Neural cell (in vitro differentiated cells): ENCODE measurements around the gene CILP. TPM values are rescaled to one million over a fixed set of nuclear protein-coding genes. Genes with fewer than 3 reads are reported as not detected.
"Not testable (repeated sequence)": the region's sequence is repeated elsewhere in the genome, so short reads cannot be mapped to it uniquely, and the experiment has no call there.

Experiments
- H2AFZ ChIP-seq: fragments of 200-600, 300-800 bp; sonication (generic), shearing (Covaris generic); 2 replicates; pipeline ENCODE4 v1.6.0; 2014; ENCODE audit warnings: low read depth, mild to moderate bottlenecking, antibody characterized with exemption, low read length, moderate library complexity
- H3F3A ChIP-seq: fragments of 200-600 bp; shearing (Covaris generic); 2 replicates; pipeline ENCODE4 v1.6.1; 2016; ENCODE audit warnings: mild to moderate bottlenecking, moderate library complexity, mixed read lengths, antibody characterized with exemption, low read length; ENCODE audit not compliant: insufficient read depth, poor library complexity, severe bottlenecking
- H3K27ac ChIP-seq: fragments of 200-600, 300-800 bp; sonication (generic), shearing (Covaris generic); 2 replicates; pipeline ENCODE4 v1.5.1; 2014; ENCODE audit warnings: mild to moderate bottlenecking, low read length, moderate library complexity
- H3K27me3 ChIP-seq: fragments of 300-800, 200-600 bp; sonication (generic), shearing (Covaris generic); 2 replicates; pipeline ENCODE4 v1.6.0; 2014; ENCODE audit warnings: mild to moderate bottlenecking, low read depth, low read length, moderate library complexity; ENCODE audit not compliant: insufficient read depth
- H3K36me3 ChIP-seq: fragments of 300-800, 200-600 bp; sonication (generic), shearing (Covaris generic); 2 replicates; pipeline ENCODE4 v1.5.1; 2014; ENCODE audit warnings: mild to moderate bottlenecking, antibody characterized with exemption, low read length, moderate library complexity; ENCODE audit not compliant: insufficient read depth
- H3K4me2 ChIP-seq: fragments of 300-800, 200-600 bp; sonication (generic), shearing (Covaris generic); 2 replicates; pipeline ENCODE4 v1.6.0; 2014; ENCODE audit warnings: mild to moderate bottlenecking, low read length
- H3K4me3 ChIP-seq: fragments of 300-800, 200-600 bp; sonication (generic), shearing (Covaris generic); 2 replicates; pipeline ENCODE4 v1.5.1; 2014; ENCODE audit warnings: mild to moderate bottlenecking, low read length, moderate library complexity
- H3K79me2 ChIP-seq: fragments of 200-600 bp; shearing (Covaris generic); replicated peaks from 2 replicates; pipeline ENCODE4 v1.6.0; 2014; ENCODE audit warnings: mild to moderate bottlenecking, low read length, moderate library complexity; ENCODE audit not compliant: insufficient read depth
- H3K9ac ChIP-seq: fragments of 300-800, 200-600 bp; sonication (generic), shearing (Covaris generic); 2 replicates; pipeline ENCODE4 v1.6.1; 2016; ENCODE audit warnings: mild to moderate bottlenecking, low read length, mixed read lengths
- H3K9me2 ChIP-seq: fragments of 200-600 bp; shearing (Covaris generic); 2 replicates; pipeline ENCODE4 v1.6.1; 2016; ENCODE audit warnings: mild to moderate bottlenecking, low read length, mixed read lengths; ENCODE audit not compliant: insufficient read depth
- H3K9me3 ChIP-seq: fragments of 200-600, 300-800 bp; sonication (generic), shearing (Covaris generic); 2 replicates; pipeline ENCODE4 v1.6.1; 2016; ENCODE audit warnings: mild to moderate bottlenecking, mixed run types, low read length, moderate library complexity, mixed read lengths
- H4K20me1 ChIP-seq: fragments of 200-600 bp; shearing (Covaris generic); 2 replicates; pipeline ENCODE4 v1.6.1; 2016; ENCODE audit warnings: mild to moderate bottlenecking, mixed run types; ENCODE audit not compliant: insufficient read depth
- EP300 ChIP-seq: fragments of 450-650 bp; conservative IDR thresholded peaks from 2 replicates; pipeline ENCODE4 v1.6.1; 2014; ENCODE audit warnings: antibody characterized with exemption, mild to moderate bottlenecking, moderate library complexity; ENCODE audit not compliant: poor library complexity, severe bottlenecking
- EZH2 ChIP-seq: fragments of 200-600, 300-800 bp; shearing (Covaris generic), sonication (generic); IDR thresholded peaks from 2 replicates; pipeline ENCODE4 v1.6.1; 2014; ENCODE audit warnings: antibody characterized with exemption, low read length, borderline replicate concordance, mild to moderate bottlenecking; ENCODE audit not compliant: insufficient read depth, poor library complexity, severe bottlenecking
- MXI1 ChIP-seq: fragments of 450-650 bp; conservative IDR thresholded peaks from 2 replicates; pipeline ENCODE4 v1.6.1; 2014; ENCODE audit warnings: antibody characterized with exemption, mild to moderate bottlenecking; ENCODE audit not compliant: poor library complexity, severe bottlenecking
- POLR2AphosphoS5 ChIP-seq: IDR thresholded peaks from 2 replicates; pipeline ENCODE4 v1.6.1; 2012
- RAD21 ChIP-seq: fragments of 450-650 bp; conservative IDR thresholded peaks from 2 replicates; pipeline ENCODE4 v1.6.1; 2014; ENCODE audit warnings: antibody characterized with exemption, mild to moderate bottlenecking, moderate library complexity
- SMC3 ChIP-seq: fragments of 450-650 bp; conservative IDR thresholded peaks from 2 replicates; pipeline ENCODE4 v1.6.1; 2014; ENCODE audit warnings: antibody characterized with exemption, mild to moderate bottlenecking, moderate library complexity; ENCODE audit not compliant: poor library complexity
- TAF1 ChIP-seq: IDR thresholded peaks from 2 replicates; pipeline ENCODE4 v1.6.1; 2012; ENCODE audit warnings: low read depth
- polyA plus RNA-seq: library from polyadenylated mRNA; depleted of rRNA; stranded (reverse); fragments of >200 nt; gene quantifications from 2 replicates; pipeline ENCODE4 v1.2.3, GENCODE V29; 2014
- TF ChIP-seq, protein P1 (sequence below): fragments of 450-650 bp; IDR thresholded peaks from 2 replicates; pipeline ENCODE4 v1.5.1; 2014; ENCODE audit warnings: antibody characterized with exemption, mild to moderate bottlenecking, moderate library complexity; ENCODE audit not compliant: poor library complexity, severe bottlenecking
- TF ChIP-seq, protein P2 (sequence below): IDR thresholded peaks from 2 replicates; pipeline ENCODE4 v1.6.1; 2012; ENCODE audit warnings: borderline replicate concordance

The CILP gene
- polyA plus RNA-seq, 1 donor from 2014 or later, result 1.4 TPM

GRCh38 chr15:65231306-65231705 lies 20.0 kb upstream of the CILP start:
- Histone ChIP-seq H3K79me2 (no peaks in the 10 kb centered on the region), H3K27me3 (no peaks in the 10 kb centered on the region), H3K4me2 (no peak overlapping the region), H3K36me3 (no peaks in the 10 kb centered on the region), H4K20me1 (no peaks in the 10 kb centered on the region), H3K4me3 (no peak overlapping the region), H2AFZ (no peak overlapping the region), H3K27ac (no peak overlapping the region), H3K9me3 (no peaks in the 10 kb centered on the region), H3K9ac (no peak overlapping the region), H3K9me2 (no peaks in the 10 kb centered on the region), H3F3A (no peaks in the 10 kb centered on the region)
- no peak for TF ChIP-seq EZH2
- no peak for TF ChIP-seq MXI1
- TF ChIP-seq, protein P1, sequence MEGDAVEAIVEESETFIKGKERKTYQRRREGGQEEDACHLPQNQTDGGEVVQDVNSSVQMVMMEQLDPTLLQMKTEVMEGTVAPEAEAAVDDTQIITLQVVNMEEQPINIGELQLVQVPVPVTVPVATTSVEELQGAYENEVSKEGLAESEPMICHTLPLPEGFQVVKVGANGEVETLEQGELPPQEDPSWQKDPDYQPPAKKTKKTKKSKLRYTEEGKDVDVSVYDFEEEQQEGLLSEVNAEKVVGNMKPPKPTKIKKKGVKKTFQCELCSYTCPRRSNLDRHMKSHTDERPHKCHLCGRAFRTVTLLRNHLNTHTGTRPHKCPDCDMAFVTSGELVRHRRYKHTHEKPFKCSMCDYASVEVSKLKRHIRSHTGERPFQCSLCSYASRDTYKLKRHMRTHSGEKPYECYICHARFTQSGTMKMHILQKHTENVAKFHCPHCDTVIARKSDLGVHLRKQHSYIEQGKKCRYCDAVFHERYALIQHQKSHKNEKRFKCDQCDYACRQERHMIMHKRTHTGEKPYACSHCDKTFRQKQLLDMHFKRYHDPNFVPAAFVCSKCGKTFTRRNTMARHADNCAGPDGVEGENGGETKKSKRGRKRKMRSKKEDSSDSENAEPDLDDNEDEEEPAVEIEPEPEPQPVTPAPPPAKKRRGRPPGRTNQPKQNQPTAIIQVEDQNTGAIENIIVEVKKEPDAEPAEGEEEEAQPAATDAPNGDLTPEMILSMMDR, result no peak
- TF ChIP-seq TAF1, result no peak
- TF ChIP-seq, protein P2, sequence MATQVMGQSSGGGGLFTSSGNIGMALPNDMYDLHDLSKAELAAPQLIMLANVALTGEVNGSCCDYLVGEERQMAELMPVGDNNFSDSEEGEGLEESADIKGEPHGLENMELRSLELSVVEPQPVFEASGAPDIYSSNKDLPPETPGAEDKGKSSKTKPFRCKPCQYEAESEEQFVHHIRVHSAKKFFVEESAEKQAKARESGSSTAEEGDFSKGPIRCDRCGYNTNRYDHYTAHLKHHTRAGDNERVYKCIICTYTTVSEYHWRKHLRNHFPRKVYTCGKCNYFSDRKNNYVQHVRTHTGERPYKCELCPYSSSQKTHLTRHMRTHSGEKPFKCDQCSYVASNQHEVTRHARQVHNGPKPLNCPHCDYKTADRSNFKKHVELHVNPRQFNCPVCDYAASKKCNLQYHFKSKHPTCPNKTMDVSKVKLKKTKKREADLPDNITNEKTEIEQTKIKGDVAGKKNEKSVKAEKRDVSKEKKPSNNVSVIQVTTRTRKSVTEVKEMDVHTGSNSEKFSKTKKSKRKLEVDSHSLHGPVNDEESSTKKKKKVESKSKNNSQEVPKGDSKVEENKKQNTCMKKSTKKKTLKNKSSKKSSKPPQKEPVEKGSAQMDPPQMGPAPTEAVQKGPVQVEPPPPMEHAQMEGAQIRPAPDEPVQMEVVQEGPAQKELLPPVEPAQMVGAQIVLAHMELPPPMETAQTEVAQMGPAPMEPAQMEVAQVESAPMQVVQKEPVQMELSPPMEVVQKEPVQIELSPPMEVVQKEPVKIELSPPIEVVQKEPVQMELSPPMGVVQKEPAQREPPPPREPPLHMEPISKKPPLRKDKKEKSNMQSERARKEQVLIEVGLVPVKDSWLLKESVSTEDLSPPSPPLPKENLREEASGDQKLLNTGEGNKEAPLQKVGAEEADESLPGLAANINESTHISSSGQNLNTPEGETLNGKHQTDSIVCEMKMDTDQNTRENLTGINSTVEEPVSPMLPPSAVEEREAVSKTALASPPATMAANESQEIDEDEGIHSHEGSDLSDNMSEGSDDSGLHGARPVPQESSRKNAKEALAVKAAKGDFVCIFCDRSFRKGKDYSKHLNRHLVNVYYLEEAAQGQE, result no peak
- TF ChIP-seq SMC3, result no peak
- no peak for TF ChIP-seq EP300
- TF ChIP-seq POLR2AphosphoS5, result no peak
- no peak for TF ChIP-seq RAD21

DNA sequence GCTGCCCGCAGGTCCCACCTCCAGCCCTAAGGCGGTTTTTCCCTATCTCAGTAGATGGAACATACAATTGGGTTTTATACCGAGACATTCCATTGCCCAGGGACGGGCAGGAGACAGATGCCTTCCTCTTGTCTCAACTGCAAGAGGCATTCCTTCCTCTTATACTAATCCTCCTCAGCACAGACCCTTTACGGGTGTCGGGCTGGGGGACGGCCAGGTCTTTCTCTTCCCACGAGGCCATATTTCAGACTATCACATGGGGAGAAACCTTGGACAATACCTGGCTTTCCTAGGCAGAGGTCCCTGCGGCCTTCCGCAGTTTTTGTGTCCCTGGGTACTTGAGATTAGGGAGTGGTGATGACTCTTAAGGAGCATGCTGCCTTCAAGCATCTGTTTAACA lies 15.6 kb upstream of the CILP start:
- not testable (repeated sequence) for H3K9me3 ChIP-seq, H2AFZ ChIP-seq, H3K36me3 ChIP-seq, H3K27me3 ChIP-seq, H3K27ac ChIP-seq, H3K4me2 ChIP-seq, H3F3A ChIP-seq, H4K20me1 ChIP-seq, H3K9ac ChIP-seq, H3K4me3 ChIP-seq, H3K79me2 ChIP-seq, H3K9me2 ChIP-seq

GRCh38 chr15:65226221-65226620 lies 14.9 kb upstream of the CILP start:
- TF ChIP-seq EZH2 (no peak), EP300 (no peak), SMC3 (no peak), MXI1 (no peak), RAD21 (no peak), TAF1 (no peak), POLR2AphosphoS5 (no peak)
- TF ChIP-seq, protein P1, result no peak
- TF ChIP-seq, protein P2, result no peak
- H4K20me1 ChIP-seq, result no peaks in the 10 kb centered on the region
- H3K27ac ChIP-seq, result no peak overlapping the region
- no peak overlapping the region for H3K4me3 ChIP-seq
- no peaks in the 10 kb centered on the region for H3F3A ChIP-seq
- no peak overlapping the region for H3K4me2 ChIP-seq
- H3K9ac ChIP-seq, result no peak overlapping the region
- H2AFZ ChIP-seq, result no peak overlapping the region
- H3K9me2 ChIP-seq, result no peaks in the 10 kb centered on the region
- no peaks in the 10 kb centered on the region for H3K36me3 ChIP-seq
- H3K27me3 ChIP-seq, result no peaks in the 10 kb centered on the region
- no peaks in the 10 kb centered on the region for H3K79me2 ChIP-seq
- H3K9me3 ChIP-seq, result no peaks in the 10 kb centered on the region
